ENCODE measurements around the gene ANKDD1A.

The ANKDD1A gene

DNA sequence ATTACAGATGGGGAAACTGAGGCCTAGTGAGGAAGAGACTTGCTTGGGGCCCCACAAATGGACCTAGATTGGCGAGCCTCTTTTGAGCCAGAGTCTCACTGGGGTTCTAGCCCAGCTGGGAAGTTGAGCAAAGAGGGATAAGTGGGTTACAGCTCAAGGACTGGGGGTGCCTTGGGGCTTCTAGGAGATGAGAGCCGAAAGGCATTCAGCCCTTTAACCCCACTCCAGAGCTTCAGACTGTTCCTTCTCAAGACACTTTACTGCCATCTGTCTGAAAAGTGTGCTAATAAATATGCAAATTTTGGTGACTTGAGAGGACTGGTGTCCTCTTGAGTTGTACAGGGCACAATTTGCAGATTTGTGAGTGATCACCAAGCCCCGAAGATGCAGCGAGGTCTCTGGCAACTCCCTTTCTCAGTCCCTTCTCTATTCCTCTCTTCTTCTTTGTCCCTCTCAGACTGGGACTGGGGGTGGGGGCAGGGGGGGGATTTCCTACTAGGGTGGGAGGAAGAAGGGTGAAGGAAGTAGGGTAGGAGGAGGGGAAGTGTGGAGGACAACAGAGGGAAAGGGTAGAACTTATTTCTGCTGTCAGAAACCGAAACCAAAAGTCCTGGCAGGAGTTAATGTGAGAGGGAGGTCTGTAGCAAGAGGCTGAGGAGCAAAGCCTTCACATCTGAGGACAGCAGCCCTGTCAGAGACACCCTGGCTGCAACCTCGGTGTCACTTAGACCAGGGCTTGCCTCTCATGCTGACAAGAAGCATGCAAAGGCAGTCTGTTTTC is 16.2 kb upstream of the ANKDD1A start:
- DNase-seq (ENCODE audit: low read depth in 1 of 2, low spot score in 1 of 2), result peak in 1 of 2 donors; percentile 37

DNA sequence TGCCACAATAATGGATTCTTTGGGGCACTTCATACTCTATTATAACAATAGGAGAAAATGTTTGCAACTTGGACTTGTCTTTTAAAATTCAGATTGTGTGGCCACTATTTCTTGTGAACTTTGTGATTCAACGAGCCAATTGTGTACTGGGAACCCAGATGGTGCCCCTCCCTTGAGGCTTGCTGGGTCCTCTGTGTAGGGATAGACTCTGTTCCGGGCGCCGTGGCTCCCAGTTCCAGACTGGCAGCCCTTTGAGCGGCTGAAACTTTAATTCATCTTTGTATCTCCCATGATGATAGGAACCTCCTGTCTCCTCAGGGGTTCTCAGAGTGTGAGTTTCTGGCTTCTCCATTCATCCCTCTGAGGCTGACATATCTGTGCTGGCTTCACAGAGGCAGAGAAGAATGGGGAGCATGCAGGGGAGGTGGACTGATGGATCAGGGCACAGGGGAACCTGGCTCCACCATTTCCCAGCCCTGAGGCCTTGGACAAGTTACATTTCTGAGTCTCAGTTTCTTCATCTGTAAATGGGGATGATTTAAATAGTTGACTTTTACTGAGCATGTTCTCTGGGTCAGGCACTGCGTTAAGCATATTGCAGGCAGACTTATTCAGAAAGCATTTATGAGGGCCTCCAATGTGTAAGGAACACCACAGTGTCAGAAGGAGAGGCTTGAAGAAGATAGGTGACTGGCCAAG is 15.2 kb upstream of the ANKDD1A start:
- DNase-seq (ENCODE audit: low read depth in 1 of 2, low spot score in 1 of 2), result no peak

DNA sequence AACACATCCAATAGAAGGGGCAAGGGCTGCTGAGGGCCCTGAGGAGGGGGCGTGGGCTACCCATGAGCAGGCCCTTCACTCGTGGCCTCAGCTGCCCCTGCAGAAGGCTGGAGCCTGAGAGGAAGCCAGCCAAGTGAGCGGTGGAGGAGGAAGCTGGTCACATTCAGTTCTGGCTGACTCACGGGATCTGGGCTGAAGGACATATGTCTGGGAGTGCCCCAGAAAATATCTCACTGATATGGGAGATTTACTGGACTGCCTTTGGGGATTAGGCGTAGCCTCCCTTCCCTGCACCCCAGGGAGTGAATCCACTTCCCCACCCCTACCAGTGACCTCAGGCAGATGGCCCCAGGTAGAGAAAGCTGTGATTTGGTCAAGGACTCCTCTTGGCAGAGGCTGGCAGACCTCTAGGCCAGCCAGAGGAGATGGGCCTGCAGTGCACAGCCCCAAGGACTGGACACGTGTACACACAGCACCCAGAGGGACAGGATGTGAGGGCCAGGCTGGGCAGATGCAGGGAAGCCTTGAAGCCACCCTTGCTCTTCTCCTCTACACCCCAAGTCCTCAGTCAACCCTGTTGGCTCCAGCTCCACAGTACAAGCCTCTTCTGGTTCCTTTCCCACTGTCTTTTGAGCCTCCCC is 14.2 kb upstream of the ANKDD1A start:
- DNase-seq (ENCODE audit: low read depth in 1 of 2, low spot score in 1 of 2), result no peak

DNA sequence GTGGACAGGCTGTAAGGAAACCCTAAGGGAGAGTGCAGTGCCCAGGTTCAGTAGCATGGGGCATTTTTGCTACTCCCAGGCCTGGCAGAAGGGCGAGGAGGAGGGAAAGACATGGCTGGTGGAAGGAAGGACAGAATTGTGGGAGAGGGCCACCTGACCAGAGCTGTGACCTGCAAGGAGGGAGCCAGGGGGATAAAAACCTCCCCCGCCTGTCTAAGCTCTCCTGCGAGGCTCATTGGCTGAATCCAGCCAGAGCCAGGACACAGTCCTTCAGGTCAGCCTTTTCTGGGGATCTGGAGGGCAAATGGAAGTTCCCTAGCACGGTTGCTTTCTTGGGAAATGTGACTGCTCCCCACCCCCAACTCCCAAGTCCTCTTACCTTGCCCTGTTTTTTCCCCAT is 13.3 kb upstream of the ANKDD1A start:
- DNase-seq (ENCODE audit: low read depth in 1 of 2, low spot score in 1 of 2), result no peak

DNA sequence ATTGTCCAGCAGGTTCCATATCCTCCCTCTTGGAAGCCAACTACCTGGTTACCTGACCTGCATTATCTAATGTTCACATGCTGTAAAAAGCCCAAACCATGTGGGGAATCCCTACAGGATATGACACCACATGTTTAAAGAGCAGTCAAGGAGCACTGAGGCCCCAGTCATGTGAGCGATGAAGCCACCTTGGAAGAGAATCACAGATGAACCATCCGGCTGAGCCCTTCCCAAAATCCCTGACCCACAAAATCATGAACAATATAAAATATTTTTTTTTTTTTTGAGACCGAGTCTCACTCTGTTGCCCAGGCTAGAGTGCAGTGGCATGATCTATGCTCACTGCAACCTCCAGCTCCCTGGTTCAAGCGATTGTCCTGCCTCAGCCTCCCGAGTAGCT is 10.6 kb upstream of the ANKDD1A start:
- no peak for DNase-seq (ENCODE audit: low read depth in 1 of 2, low spot score in 1 of 2)

DNA sequence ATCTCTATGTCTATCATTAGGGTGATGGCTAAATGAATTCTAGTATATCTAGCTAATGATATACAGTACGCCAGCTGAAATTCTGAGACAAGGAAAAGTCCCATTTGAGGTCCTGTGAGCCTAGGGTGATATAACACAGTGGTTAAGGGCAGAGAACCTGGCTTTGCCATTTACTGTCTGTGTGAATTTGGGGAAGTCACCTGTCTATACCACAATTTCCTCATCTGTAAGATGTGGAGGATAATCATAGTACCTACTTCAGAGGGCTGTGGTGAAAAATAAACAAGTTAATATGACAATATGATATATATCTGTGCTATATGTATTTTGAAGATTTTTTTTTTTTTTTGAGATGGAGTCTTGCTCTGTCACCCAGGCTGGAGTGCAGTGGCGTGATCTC is 9.8 kb upstream of the ANKDD1A start:
- DNase-seq (ENCODE audit: low read depth in 1 of 2, low spot score in 1 of 2), result no peak

DNA sequence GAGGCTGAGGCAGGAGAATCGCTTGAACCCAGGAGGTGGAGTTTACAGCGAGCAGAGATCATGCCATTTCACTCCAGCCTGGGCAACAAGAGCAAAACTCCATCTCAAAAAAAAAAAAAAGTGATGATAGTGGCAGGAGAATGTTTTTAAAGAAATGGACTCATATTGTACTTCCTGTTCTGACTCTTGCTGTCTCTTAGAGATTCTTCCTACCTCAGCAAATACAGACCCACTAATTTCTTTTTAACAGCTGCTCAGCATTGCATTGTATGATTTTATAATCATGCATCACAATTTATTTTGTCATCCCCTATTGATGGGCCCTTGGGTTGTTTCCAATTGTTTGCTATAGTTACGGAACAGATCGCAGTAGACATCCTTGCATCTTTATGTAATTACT is 8.8 kb upstream of the ANKDD1A start:
- no peak for DNase-seq (ENCODE audit: low read depth in 1 of 2, low spot score in 1 of 2)

DNA sequence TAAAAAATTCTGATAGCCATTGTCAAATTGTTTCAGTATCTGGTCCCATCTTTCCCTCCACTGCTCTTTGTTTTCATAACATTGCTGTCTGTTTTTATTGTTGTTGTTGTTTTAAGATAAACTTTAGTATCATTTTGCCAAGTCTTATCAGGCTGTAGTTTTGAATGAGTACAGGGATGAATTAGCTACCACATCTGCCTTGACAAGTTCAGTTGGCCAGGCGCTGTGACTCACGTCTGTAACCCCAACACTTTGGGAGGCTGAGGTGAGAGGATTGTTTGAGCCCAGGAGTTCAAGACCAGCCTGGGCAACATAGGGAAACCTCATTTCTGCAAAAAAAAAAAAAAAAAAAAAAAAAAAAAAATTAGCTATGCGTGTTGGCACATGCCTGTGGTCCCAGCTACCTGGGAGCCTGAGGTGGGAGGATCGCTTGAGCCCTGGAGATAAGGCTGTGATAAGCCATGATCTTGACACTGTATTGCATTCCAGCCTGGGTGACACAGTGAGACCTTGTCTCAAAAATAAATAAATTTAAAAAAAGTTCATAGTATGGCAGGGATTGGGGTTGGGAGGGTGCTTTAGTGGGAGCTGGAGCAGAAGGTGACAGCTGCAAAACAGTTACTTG is 8.3 kb upstream of the ANKDD1A start:
- DNase-seq (ENCODE audit: low read depth in 1 of 2, low spot score in 1 of 2), result no peak

DNA sequence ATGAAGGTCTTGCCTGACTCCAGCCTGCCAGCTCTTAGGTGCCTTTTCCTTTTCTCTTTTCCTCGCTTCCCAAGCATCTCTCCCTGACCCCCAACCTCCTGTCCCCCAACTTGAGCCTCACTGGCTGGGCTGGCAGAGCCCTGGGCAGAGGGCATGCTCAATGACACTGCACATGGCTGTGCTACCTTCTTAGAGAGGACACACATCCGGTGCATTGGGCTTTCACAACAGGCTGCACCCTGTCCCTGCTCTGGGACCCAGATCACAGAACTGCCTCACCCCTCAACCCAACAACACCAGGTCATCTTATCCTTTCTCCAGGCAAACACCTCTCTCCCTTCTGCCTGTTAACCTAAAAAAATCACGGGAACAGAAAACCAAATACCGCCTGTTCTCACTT is 7.5 kb upstream of the ANKDD1A start:
- no peak for DNase-seq (ENCODE audit: low read depth in 1 of 2, low spot score in 1 of 2)

DNA sequence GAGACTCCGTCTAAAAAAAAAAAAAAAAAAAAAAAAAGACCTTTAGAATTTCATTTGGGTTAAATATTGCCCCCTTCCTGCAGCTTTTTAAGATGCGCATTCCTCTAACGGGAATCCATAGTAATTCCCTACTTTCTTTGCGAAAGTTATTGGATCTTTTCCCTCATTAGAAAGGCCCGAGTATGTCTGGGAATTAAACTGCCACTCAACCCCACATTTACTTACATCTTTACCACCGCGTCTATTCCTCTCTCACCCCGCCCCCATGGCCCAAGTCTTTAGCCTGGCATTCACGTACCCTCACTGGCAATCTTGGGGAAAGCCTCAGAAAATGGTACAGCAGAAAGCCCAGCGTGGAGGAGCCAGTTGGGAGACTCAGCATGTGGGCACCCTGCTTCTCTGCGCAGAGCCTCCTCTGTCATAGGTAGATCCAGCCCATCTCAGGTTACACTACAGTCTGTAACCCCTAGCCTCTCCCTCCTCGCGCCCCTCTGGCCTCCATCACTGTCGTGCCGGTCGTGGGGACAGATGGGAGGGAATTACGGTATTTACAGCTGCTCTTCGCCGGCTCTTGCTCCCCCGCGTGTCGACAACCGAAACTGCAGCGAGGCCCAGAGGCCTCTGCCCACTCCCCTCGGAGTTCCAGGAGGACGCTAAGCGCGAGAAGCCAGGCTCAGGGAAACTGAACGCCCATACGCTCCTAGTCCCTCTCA is 6.4 kb upstream of the ANKDD1A start:
- peak; percentile 60 to 65 for DNase-seq (ENCODE audit: low read depth in 1 of 2, low spot score in 1 of 2)

DNA sequence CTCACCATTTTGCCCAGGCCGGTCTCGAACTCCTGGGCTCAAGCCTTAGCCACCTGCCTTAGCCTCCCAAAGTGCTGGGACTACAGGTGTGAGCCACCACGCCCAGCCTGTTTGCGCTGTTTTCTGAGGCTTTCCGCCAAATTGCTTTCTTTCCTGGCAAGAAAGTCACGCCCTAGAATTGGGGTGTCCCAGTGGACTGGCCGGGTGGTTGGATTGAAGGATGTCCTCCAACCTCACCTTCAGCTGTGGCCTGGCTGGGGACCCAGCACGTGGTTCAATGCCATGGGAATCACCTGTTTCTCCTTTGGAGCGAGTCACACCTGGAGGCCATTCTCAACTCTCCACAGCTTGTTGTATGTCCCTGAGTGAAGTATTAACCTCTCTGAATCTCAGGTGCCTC is 5.8 kb upstream of the ANKDD1A start:
- no peak for DNase-seq (ENCODE audit: low read depth in 1 of 2, low spot score in 1 of 2)

DNA sequence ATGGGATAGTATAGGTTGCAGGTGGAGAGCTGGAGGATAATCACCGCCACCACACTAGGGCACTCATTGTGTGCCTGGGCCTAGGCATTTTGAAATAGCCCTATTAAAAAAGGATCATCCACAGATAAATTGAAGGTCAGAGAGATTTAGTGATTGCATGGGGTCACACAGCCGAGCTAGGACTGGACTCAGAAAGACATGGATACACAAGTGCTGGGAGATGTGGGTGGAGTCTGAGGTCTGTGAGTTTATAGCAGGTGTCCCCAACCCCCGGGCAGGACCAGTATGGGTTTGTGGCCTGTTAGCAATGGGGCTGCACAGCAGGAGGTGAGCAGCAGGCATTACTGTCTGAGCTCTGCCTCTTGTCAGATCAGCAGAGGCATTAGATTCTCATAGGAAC is 5.3 kb upstream of the ANKDD1A start:
- no peak for DNase-seq (ENCODE audit: low read depth in 1 of 2, low spot score in 1 of 2)

DNA sequence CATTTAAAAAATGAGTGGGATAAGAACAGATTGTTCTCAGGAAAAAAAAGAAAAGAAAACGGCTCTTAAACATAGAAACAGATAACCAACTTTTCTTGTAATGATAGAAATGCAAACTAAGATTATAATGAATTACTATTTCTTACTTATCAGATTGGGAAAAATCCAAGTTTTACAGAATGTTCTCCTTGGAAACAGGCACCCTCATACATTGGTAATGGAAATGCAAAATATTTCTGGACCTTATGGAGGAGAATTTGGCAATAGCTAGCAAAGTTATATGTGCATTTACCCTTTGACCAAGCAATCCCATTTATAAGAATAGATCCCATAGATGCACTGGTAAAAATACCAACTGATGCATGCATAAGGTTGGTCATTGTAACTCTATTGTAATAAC is 3.7 kb upstream of the ANKDD1A start:
- DNase-seq (ENCODE audit: low read depth in 1 of 2, low spot score in 1 of 2), result no peak

DNA sequence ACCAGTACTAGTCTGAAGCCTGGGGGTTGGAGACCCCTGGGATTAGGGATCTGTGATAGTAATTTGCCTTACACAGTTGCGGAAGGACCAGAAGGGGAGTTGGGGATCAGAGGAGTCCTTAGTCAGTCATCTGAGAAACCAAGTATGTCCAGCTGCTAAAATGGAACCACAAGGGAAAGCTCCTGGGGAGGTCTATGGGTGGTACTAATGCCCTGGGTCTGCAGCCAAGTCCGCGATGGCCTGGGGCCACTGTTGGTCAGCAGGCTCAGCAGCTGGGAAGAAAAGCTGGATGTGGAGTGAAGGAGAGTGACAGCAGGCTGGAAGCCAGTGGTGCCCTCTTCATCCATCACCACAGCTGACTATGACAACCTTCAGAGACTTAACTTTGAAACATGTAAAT is 2.2 kb upstream of the ANKDD1A start:
- DNase-seq (ENCODE audit: low read depth in 1 of 2, low spot score in 1 of 2), result no peak

DNA sequence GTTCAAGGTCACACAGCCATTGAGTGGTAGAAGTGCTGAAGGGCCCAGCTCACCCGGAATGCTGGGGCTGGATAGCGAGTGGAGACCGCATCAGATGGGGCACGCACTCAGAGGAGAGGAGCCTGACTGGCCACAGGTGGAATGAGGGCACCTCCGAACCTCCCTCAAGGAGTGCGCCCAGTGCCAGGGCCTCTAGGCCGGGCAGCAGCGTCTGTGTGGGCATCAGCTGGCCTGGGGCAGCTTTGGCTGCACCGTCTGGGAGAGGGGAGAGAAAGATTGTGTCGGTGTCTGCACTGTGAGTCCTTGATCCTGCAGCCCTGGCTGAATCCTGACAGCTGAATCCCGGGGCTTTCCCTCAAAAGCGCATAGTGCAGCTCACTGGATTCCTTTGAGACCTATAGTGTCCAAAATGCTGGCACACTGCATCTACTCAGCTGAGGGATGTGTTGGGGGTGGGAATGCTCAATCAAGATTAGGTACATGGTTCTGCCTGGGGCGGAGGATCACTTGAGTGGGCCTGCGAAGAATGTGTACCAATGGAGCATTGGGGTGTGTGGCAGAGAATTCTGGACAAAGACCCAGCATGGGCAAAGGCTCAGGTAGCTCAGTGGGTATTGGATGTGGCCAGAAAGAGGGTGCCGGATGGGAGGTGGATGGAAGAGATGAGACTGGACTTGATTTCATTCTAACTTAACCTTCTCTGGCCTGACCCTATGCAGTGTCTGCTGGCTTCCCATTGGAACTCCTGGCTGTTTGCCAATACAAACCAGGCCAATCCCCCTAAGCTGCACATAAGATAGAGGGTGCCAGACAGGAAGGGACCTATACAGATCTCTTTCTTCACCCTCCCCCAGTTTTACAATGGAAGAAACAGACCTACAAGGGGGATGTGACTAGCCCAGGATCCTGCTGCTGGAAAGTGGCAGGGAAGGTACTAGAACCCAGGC is 950 bp downstream of the ANKDD1A start:
- DNase-seq (ENCODE audit: low read depth in 1 of 2, low spot score in 1 of 2), result no peak

DNA sequence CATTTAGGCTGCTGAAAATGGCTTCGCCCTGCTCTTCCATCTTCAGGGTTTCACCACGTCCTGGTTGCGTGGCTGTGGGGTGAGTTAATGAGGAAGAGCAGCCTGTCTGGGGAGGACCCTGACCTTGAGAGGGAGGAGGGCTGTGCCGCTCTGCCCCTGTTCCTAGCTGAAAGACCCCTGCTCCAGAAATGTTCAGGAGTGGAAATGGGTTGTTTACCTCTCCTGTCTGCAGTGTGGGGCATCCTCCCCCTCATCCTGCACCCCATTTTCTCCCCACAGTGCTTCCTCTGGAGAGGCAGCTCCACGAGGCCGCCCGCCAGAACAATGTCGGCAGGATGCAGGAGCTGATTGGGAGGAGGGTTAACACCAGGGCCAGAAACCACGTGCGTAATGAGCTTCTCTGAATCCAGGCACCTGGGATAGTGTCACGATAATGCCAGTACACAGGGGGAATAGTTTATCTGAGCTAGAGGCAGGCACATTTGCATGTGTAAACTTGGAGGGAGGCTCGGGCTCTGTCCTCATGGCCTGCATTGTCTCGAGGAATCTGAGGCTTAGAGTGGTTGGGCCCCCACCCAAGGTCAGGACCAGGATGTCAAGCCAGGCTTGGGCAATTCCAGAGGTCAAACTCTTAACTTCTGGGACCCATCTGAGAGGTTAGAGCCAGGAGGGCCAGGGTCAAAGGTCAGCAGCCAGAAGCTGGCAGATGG is 4.0 kb downstream of the ANKDD1A start:
- DNase-seq (ENCODE audit: low read depth in 1 of 2, low spot score in 1 of 2), result no peak

DNA sequence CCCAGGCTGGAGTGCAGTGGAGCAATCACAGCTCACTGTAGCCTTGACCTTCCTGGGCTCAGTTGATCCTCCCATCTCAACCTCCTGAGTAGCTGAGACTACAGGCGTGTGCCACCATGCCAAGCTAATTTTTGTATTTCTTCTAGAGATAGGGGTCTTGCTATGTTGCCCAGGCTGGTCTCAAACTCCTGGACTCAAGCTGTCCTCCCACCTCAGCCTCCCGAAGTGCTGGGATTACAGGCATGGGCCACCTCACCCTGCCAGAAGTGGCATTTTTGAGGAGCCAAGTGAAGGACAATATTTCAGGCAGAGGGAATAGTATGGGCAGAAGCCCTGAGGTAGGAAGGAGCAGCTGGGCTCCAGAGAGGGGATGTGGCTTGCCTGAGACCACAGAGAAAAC is 4.7 kb downstream of the ANKDD1A start:
- no peak for DNase-seq (ENCODE audit: low read depth in 1 of 2, low spot score in 1 of 2)

DNA sequence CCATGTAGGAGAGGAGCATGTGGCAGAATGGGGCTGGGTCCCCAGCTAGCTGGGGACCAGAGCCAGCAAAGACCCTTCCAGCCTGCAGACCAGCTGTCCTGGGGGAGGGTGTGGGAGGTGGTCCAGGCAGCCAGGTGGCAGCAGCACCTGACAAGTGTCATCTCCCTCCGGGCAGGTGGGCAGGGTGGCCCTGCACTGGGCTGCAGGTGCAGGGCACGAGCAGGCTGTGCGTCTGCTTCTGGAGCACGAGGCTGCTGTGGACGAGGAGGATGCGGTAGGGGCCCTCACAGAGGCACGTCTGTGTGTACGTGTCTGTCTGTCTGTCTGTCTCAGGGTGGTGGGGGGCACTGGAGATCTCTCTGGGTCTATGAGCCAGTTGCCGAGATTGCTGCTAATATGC is 5.5 kb downstream of the ANKDD1A start:
- no peak for DNase-seq (ENCODE audit: low read depth in 1 of 2, low spot score in 1 of 2)

DNA sequence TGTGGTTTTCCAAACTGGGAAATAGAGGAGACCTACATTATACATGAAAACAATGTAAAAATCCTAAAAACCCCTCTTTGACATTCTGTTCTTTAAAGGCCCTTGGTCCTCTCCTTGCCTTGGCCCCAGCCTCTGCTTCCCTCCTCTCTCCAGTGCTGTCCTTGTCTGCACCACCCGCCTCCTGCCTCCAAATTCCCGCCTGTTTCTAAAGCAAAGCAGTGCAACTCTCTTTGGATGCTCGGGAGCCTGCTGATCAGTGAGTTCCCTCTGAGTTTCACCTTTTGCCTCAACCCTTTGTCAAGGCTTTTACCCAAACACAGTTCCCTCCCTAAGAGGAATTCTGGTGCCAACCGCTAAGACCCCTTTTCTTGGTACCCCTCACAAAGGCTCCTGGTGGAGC is 8.0 kb downstream of the ANKDD1A start:
- DNase-seq (ENCODE audit: low read depth in 1 of 2, low spot score in 1 of 2), result no peak

DNA sequence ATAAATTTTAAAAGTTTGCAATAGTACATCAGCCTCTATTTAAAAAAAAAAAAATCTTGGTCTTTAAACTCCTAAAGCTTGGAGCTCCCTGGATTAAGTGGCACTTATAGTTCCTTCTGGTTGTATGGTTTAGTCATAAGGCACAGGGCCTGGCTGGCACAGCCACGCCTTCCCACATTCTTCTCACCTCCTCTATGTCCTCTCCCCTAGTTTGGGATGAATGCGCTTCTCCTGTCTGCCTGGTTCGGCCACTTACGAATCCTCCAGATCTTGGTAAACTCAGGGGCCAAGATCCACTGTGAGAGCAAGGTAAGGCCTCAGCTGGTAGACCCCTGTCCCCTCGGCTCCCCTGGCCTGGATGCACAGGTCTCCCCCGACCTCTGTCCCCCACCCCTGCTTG is 10.0 kb downstream of the ANKDD1A start:
- no peak for DNase-seq (ENCODE audit: low read depth in 1 of 2, low spot score in 1 of 2)

Data from activated CD4-positive, alpha-beta T cell treated with anti-CD3 and anti-CD28 coated beads, Interleukin-2, amount 50 U/mL, for 24 hours (primary cell).